Coronary artery (tissue), 2 donors: ENCODE results near the gene REM2.

Experiments used
- DNase-seq: peaks from one replicate; pipeline ENCODE4 v3.0.0-alpha.2; 2017; ENCODE audit warnings: low spot score
- H3K27ac ChIP-seq, 2 donors: fragments of 200-600 bp; sonication (generic); one replicate each; pipeline ENCODE4 v1.5.1; 2016 to 2019
- H3K4me3 ChIP-seq: fragments of 200-600 bp; sonication (generic); 2 replicates; pipeline ENCODE4 v1.5.1; 2016; ENCODE audit warnings: mild to moderate bottlenecking, moderate library complexity
- CTCF ChIP-seq: fragments of 200-600 bp; sonication (generic); IDR thresholded peaks from one replicate; pipeline ENCODE4 v1.5.1; 2019; ENCODE audit warnings: antibody characterized with exemption

REM2 gene

GRCh38 chr14:22838631-22839041, 44.4 kb upstream of the REM2 start:
- Histone ChIP-seq H3K4me3 (peak overlapping the region; percentile 90), H3K27ac (peak overlapping the region; percentile 93 to 99)
- no peak for TF ChIP-seq CTCF
- DNase-seq: peak; percentile 76

GRCh38 chr14:22839159-22839779, 43.8 kb upstream of the REM2 start:
- peak overlapping the region; percentile 90 for H3K4me3 ChIP-seq
- peak overlapping the region; percentile 93 to 99 for H3K27ac ChIP-seq
- TF ChIP-seq CTCF: no peak
- no peak for DNase-seq

GRCh38 chr14:22841311-22841710, 41.7 kb upstream of the REM2 start:
- no peak for TF ChIP-seq CTCF
- no peak for DNase-seq
- Histone ChIP-seq H3K4me3 (no peak overlapping the region), H3K27ac (peak overlapping the region in 1 of 2 donors; percentile 10)

GRCh38 chr14:22841769-22842168, 41.3 kb upstream of the REM2 start:
- Histone ChIP-seq H3K4me3 (no peak overlapping the region), H3K27ac (peak overlapping the region in 1 of 2 donors; percentile 10)
- DNase-seq: no peak
- no peak for TF ChIP-seq CTCF

- Histone ChIP-seq H3K27ac (peak overlapping the region in 1 of 2 donors; percentile 10), H3K4me3 (no peak overlapping the region)
- DNase-seq: no peak
- TF ChIP-seq CTCF: no peak
These were observed 40.6 kb upstream of the REM2 start for GRCh38 chr14:22842211-22843122.

GRCh38 chr14:22843123-22843925, 39.7 kb upstream of the REM2 start:
- DNase-seq: no peak
- H3K4me3 ChIP-seq: no peak overlapping the region
- TF ChIP-seq CTCF: no peak
- peak overlapping the region in 1 of 2 donors; percentile 8 for H3K27ac ChIP-seq
